ENCODE data around the gene ATP6V1G1.

GRCh38 chr9:114606068-114606467 is 18.5 kb downstream of the ATP6V1G1 start:
- TF ChIP-seq CTCF (IDR thresholded peaks at IDR 0.05): no peak
- TF ChIP-seq POLR2A (IDR thresholded peaks at IDR 0.05): no peak
